Chondrocyte (in vitro differentiated cells): Measurements from ENCODE around the gene DYNLT3. TPM values are rescaled to one million over a fixed set of nuclear protein-coding genes. Genes with fewer than 3 reads are reported as not detected.

ENCODE experiments used
- DNase-seq: peaks from one replicate; pipeline ENCODE4 v3.0.0; 2021; ENCODE audit warnings: mixed read lengths, low spot score
- H3K27ac Mint-ChIP-seq: one replicate; pipeline ENCODE4 v1.8.0; 2021; ENCODE audit warnings: mild to moderate bottlenecking, moderate library complexity, mixed read lengths; ENCODE audit not compliant: unreplicated experiment
- H3K27me3 Mint-ChIP-seq: 2 replicates; pipeline ENCODE4 v1.8.0; 2021; ENCODE audit warnings: low read depth, mixed read lengths
- H3K36me3 Mint-ChIP-seq: 2 replicates; pipeline ENCODE4 v1.8.0; 2021; ENCODE audit warnings: low read depth, mixed read lengths
- H3K4me1 Mint-ChIP-seq: 2 replicates; pipeline ENCODE4 v1.8.0; 2021; ENCODE audit warnings: low read depth, mild to moderate bottlenecking, mixed read lengths
- H3K4me3 Mint-ChIP-seq: one replicate; pipeline ENCODE4 v1.8.0; 2021; ENCODE audit warnings: mild to moderate bottlenecking, moderate library complexity, mixed read lengths; ENCODE audit not compliant: unreplicated experiment
- H3K9me3 Mint-ChIP-seq: 2 replicates; pipeline ENCODE4 v1.8.0; 2021; ENCODE audit warnings: low read depth, mixed read lengths
- CTCF ChIP-seq: fragments of 200-600 bp; sonication (generic); IDR thresholded peaks from 2 replicates; pipeline ENCODE4 v1.5.0; 2021; ENCODE audit warnings: antibody characterized with exemption, mild to moderate bottlenecking, moderate library complexity
- total RNA-seq: library from RNA; stranded (reverse); gene quantifications from 3 replicates; pipeline ENCODE4 v1.2.1, GENCODE V29; 2021

DYNLT3 gene
- total RNA-seq, 1 donor from 2014 or later: 35.8 TPM

GRCh38 chrX:37830371-37830770 lies 17.0 kb downstream of the DYNLT3 start:
- no peak for DNase-seq
- Mint-ChIP-seq H3K36me3 (no peaks in the 10 kb centered on the region), H3K9me3 (no peaks in the 10 kb centered on the region), H3K27me3 (no peaks in the 10 kb centered on the region), H3K27ac (no peak overlapping the region), H3K4me1 (no peaks in the 10 kb centered on the region), H3K4me3 (no peak overlapping the region)
- TF ChIP-seq CTCF: no peak

DNA sequence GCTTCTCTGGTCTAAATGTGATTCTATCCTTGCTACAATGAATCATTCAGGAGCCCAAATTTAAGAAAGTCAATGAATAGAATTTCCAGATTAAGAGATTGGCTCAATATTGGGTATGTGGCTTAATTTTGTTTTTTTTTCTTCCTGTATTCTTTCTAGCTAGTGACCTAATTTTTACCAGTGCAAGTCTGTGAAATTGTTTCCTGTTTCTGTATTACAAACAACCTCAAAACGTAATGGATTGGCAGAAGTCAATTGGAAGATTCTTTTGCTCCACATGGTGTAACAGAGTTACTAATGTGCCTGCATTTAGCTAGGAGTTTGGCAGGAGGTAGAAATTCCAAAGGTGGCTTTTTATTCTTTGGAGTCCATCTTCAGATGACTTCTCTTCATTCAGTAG lies 17.6 kb downstream of the DYNLT3 start:
- H3K27me3 Mint-ChIP-seq: no peaks in the 10 kb centered on the region
- H3K36me3 Mint-ChIP-seq: no peaks in the 10 kb centered on the region
- TF ChIP-seq CTCF: no peak
- H3K4me1 Mint-ChIP-seq: no peaks in the 10 kb centered on the region
- H3K9me3 Mint-ChIP-seq: no peaks in the 10 kb centered on the region
- H3K4me3 Mint-ChIP-seq: no peak overlapping the region
- no peak overlapping the region for H3K27ac Mint-ChIP-seq
- DNase-seq: no peak

DNA sequence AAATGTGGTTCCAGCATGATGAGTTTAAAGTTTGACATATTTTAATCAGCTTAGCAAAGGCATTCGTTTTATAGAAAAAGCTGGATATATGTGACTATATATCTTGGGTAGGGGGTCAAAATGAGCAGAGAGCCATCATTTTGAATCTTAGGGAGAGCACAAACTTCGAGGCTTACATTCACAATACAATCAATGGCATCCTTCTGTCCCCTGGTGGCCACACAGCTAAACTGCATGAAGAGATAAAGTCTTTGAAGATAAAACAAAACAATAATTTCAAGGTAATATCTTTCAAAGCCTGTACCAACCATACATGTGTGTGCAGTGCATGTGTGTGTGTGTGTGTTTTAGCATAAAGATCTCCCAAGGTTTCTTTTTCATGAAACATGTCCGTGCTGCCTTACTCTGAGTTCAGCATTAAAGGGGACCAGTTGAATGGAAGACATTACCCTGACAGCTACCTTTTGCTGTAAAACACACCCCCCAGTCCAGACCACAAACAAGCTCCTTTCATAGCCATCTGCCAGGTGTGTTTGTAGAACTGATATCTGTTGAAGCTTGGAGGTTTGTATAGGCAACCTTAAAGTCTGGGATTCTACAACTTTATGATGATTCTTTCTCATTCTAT lies 22.0 kb downstream of the DYNLT3 start:
- no peaks in the 10 kb centered on the region for H3K4me1 Mint-ChIP-seq

DNA sequence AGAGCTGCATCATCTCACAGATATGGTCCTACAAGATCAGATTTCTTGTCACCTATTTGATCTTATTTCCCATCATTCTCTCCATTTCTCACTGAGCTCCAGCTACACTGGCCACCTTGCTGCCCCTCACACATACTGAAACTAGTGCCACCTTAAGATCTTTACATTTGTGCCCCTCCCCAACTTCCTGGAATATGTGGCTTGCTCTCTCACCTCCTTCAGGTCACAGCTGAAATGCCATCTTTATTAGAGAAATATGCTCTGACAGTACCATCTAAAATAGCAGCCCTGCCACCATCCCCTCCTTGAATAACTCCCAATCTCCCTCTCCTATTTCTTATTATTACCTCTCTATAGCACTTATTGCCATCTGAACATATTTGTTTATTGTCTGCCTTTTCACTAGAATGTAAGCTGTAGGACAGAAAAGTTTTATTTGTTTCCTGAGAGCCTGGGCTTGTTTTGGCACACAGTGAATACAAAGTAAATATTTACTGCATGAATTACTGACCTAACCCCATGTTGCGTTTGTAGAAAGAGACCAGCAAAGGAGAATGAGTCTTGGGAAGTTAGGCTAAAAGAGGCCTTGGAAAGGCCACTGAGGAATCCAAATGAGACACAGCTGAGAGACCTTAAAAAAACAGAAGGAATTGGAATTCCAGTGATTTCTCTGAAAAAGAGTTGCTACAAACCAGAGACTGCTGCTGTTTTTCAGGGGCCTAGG lies 22.7 kb downstream of the DYNLT3 start:
- Mint-ChIP-seq H3K4me1 (no peaks in the 10 kb centered on the region), H3K27me3 (peaks cover 4% of the 10 kb centered on the region), H3K36me3 (no peaks in the 10 kb centered on the region), H3K27ac (no peak overlapping the region), H3K9me3 (no peaks in the 10 kb centered on the region), H3K4me3 (no peak overlapping the region)
- DNase-seq: no peak
- TF ChIP-seq CTCF: no peak

More for the DNA sequence above, 22.0 kb downstream of the DYNLT3 start:
- DNase-seq: no peak
- no peak overlapping the region for H3K4me3 Mint-ChIP-seq
- H3K36me3 Mint-ChIP-seq: no peaks in the 10 kb centered on the region
- no peak overlapping the region for H3K27ac Mint-ChIP-seq
- H3K9me3 Mint-ChIP-seq: no peaks in the 10 kb centered on the region
- H3K27me3 Mint-ChIP-seq: peaks cover 4% of the 10 kb centered on the region
- peak; percentile 84 for TF ChIP-seq CTCF

DNA sequence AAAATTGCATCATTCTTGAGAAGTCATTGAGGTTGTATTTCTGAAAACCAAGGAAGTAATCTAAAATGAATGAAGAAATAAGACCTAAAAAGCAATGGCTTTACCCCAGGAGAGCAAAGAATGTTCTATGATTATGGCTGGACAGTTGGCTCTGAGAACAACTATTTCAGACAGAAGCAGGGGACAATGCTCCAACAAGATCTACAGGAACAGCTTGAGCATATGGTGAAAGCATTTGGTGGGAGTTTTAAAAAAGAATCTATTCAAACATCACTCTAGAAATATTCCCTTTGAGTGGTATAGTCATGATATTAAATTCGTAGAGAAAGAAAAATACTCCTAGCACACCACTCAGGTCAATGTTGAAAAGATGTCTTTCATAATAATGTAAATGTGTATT lies 26.7 kb downstream of the DYNLT3 start:
- Mint-ChIP-seq H3K27me3 (peaks cover 8% of the 10 kb centered on the region), H3K9me3 (no peaks in the 10 kb centered on the region), H3K27ac (no peak overlapping the region), H3K4me1 (no peaks in the 10 kb centered on the region), H3K4me3 (no peak overlapping the region), H3K36me3 (no peaks in the 10 kb centered on the region)
- no peak for TF ChIP-seq CTCF
- DNase-seq: no peak
